HUES48 (cell line): ENCODE data around the gene CCDC47.
A peak's percentile ranks its signal among the peaks of the same experiment; 100 is the strongest.

Experiments
- H3K27ac ChIP-seq: one replicate; pipeline ENCODE4 v1.7.0; 2013; ENCODE audit warnings: low read depth, low read length, inconsistent platforms
- H3K27me3 ChIP-seq: 2 replicates; pipeline ENCODE4 v1.6.1; 2013; ENCODE audit warnings: mild to moderate bottlenecking, low read length; ENCODE audit not compliant: control insufficient read depth, insufficient read depth
- H3K36me3 ChIP-seq: 2 replicates; pipeline ENCODE4 v1.6.1; 2013; ENCODE audit warnings: low read length; ENCODE audit not compliant: control insufficient read depth, insufficient read depth
- H3K4me1 ChIP-seq: 2 replicates; pipeline ENCODE4 v1.6.1; 2013; ENCODE audit warnings: mild to moderate bottlenecking, low read length; ENCODE audit not compliant: control insufficient read depth, insufficient read depth
- H3K4me3 ChIP-seq: 2 replicates; pipeline ENCODE4 v1.5.1; 2013; ENCODE audit warnings: mild to moderate bottlenecking, low read depth, low read length
- H3K9ac ChIP-seq: 2 replicates; pipeline ENCODE4 v1.6.1; 2013; ENCODE audit warnings: mild to moderate bottlenecking, low read depth, low read length, moderate library complexity
- H3K9me3 ChIP-seq: 2 replicates; pipeline ENCODE4 v1.6.1; 2013; ENCODE audit warnings: low read length; ENCODE audit not compliant: control insufficient read depth, insufficient read depth

CCDC47 gene

GRCh38 chr17:63780928-63781327 lies 7.5 kb upstream of the CCDC47 start:
- peaks cover 83% of the 10 kb centered on the region for H3K36me3 ChIP-seq
- no peaks in the 10 kb centered on the region for H3K9me3 ChIP-seq
- H3K9ac ChIP-seq, result no peak overlapping the region
- H3K4me1 ChIP-seq, result peaks cover 4% of the 10 kb centered on the region; the same call in 1 of the 2 replicates
- H3K27me3 ChIP-seq, result no peaks in the 10 kb centered on the region
- H3K4me3 ChIP-seq, result no peak overlapping the region
- no peak overlapping the region for H3K27ac ChIP-seq

- no peaks in the 10 kb centered on the region for H3K9me3 ChIP-seq
- H3K4me3 ChIP-seq, result no peak overlapping the region
- no peak overlapping the region; the same call in 1 of the 2 replicates for H3K9ac ChIP-seq
- no peaks in the 10 kb centered on the region for H3K27me3 ChIP-seq
- H3K36me3 ChIP-seq, result peaks cover 82% of the 10 kb centered on the region
- H3K4me1 ChIP-seq, result peaks cover 8% of the 10 kb centered on the region
- no peak overlapping the region for H3K27ac ChIP-seq
These were observed 7.1 kb upstream of the CCDC47 start for GRCh38 chr17:63780507-63780906.

GRCh38 chr17:63775420-63775819 lies 2.0 kb upstream of the CCDC47 start:
- H3K4me1 ChIP-seq, result peaks cover 11% of the 10 kb centered on the region
- H3K4me3 ChIP-seq, result peak overlapping the region; percentile 85
- H3K27ac ChIP-seq, result no peak overlapping the region
- no peaks in the 10 kb centered on the region for H3K9me3 ChIP-seq
- H3K27me3 ChIP-seq, result no peaks in the 10 kb centered on the region
- peaks cover 44% of the 10 kb centered on the region for H3K36me3 ChIP-seq
- H3K9ac ChIP-seq, result peak overlapping the region; percentile 98

DNA sequence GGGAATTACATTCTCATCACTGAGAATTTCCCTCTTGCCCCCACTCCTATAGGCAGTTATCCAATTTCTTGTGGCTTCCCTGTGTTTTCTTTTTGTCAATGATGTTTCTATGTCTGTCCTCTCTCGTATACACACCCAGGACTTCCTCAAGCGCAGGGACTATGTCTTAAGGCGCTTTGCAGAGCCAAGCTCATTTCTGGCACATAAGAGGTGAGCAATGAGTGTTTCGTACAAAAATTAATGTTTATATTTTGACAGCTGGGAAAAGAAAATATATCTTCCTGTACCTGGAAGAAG lies 1.5 kb upstream of the CCDC47 start:
- Histone ChIP-seq H3K9me3 (no peaks in the 10 kb centered on the region), H3K4me1 (peaks cover 11% of the 10 kb centered on the region), H3K27me3 (no peaks in the 10 kb centered on the region), H3K27ac (peak overlapping the region; percentile 99), H3K4me3 (peak overlapping the region; percentile 85), H3K36me3 (peaks cover 42% of the 10 kb centered on the region), H3K9ac (peak overlapping the region; percentile 98)

DNA sequence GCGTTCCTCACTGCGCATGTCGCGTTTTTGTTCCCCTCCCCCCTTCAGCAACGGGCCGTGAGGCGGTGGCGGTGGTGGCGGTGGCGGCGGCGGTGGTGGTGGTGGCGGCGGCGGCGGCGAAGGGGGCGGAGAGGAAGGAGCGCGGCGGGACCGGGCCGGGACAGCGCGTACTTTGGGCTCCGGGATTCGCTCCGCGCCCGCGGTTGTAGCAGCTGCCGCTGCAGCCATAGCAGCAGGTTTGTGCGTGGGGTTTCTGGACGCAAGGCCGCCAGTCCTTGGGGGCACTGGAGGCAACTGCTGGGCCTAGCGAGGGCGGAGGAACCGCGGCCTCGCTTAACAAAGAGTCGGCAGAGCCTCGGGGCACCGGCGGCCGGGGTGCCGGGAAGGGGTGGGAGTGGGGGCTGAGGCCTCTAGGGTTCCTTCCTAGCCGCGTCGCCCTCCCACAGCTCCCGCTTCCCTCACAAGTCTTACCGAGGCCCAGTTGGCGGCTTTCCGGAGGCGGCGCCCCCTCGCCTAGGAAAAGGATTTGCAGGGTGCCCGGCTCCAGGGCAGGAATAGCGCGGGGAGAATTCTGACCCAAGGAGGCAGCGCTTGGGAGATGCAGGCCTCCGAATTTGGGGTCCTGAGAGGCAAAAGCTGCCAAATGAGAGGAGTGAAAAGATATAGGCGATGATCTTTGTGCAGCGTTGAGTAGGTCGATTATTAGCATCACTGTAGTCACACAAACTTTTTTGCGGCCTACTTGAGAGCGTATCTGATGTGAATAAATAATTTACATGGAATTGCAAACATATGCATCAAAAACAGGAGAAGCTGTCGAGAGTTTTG lies 958 bp upstream of the CCDC47 start, which contains the start of gene DDX42:
TSS of gene DDX42 (plus strand) at position 30 of the 828 bp plus-strand sequence. CDS start 12,880 bp downstream, outside the sequence.
- peaks cover 11% of the 10 kb centered on the region for H3K4me1 ChIP-seq
- H3K27ac ChIP-seq, result peak within 1 kb of the TSS; percentile 99
- H3K4me3 ChIP-seq, result peak within 1 kb of the TSS; percentile 85

GRCh38 chr17:63772801-63773271 lies 561 bp downstream of the CCDC47 start:
- H3K4me1 ChIP-seq, result peaks cover 11% of the 10 kb centered on the region
- peak overlapping the region; percentile 99 for H3K27ac ChIP-seq
- H3K4me3 ChIP-seq, result peak overlapping the region; percentile 85
- H3K36me3 ChIP-seq, result peaks cover 21% of the 10 kb centered on the region
- no peaks in the 10 kb centered on the region for H3K27me3 ChIP-seq
- peak overlapping the region; percentile 78 for H3K9ac ChIP-seq
- no peaks in the 10 kb centered on the region for H3K9me3 ChIP-seq

More for the DNA sequence above, 958 bp upstream of the CCDC47 start, which contains the start of gene DDX42:
- Histone ChIP-seq H3K9ac (peak within 1 kb of the TSS; percentile 98), H3K27me3 (no peaks in the 10 kb centered on the region), H3K36me3 (peaks cover 36% of the 10 kb centered on the region), H3K9me3 (no peaks in the 10 kb centered on the region)

GRCh38 chr17:63768433-63768832 lies 5.0 kb downstream of the CCDC47 start:
- no peak overlapping the region for H3K9ac ChIP-seq
- H3K36me3 ChIP-seq, result peaks cover 29% of the 10 kb centered on the region
- H3K27ac ChIP-seq, result no peak overlapping the region

DNA sequence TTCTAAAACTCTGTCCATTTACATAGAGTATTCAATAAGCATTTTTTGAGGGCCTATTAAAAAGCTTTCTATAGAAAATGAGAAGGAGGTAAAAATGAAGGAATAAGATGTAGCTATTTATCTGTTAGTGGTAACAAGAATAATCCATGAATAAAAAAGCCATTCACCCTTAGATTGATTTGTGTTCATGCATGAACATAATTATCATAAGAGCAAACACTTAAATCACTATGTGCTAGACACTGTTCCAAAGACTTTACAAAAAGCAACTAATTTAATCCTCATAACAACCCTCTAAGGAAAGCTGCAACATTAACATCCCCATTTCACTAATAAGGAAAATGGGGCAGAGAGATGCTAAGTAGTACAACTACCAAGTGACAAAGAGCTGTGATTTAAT lies 6.6 kb downstream of the CCDC47 start:
- H3K9ac ChIP-seq, result no peak overlapping the region
- H3K4me1 ChIP-seq, result no peaks in the 10 kb centered on the region
- peaks cover 46% of the 10 kb centered on the region for H3K36me3 ChIP-seq
- no peak overlapping the region for H3K27ac ChIP-seq
- H3K9me3 ChIP-seq, result no peaks in the 10 kb centered on the region
- no peak overlapping the region for H3K4me3 ChIP-seq
- H3K27me3 ChIP-seq, result no peaks in the 10 kb centered on the region

More at GRCh38 chr17:63768433-63768832, 5.0 kb downstream of the CCDC47 start:
- H3K4me1 ChIP-seq, result no peaks in the 10 kb centered on the region
- H3K27me3 ChIP-seq, result no peaks in the 10 kb centered on the region
- no peaks in the 10 kb centered on the region for H3K9me3 ChIP-seq
- H3K4me3 ChIP-seq, result no peak overlapping the region

DNA sequence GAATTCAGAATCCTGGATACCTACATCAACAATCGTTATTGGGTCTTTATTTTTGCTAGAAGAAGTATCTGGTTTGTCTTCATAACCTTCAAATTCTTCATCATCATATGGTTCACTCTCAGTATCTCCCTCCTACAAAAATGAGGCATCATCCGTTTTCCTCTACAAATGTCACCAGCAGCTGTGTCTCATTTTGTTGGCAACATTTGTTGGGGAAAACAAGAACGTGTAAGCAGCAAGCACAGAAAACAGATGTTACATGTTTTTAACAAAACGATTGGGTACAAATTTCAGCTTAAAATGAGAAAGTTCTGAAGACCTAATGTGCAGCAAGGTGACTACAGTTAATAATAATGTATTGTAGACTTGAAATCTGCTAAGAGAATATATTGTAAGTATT lies 8.7 kb downstream of the CCDC47 start:
- no peak overlapping the region for H3K4me3 ChIP-seq
- H3K9ac ChIP-seq, result no peak overlapping the region
- no peaks in the 10 kb centered on the region for H3K4me1 ChIP-seq
- no peaks in the 10 kb centered on the region for H3K27me3 ChIP-seq
- no peak overlapping the region for H3K27ac ChIP-seq
- H3K36me3 ChIP-seq, result peaks cover 63% of the 10 kb centered on the region
- H3K9me3 ChIP-seq, result no peaks in the 10 kb centered on the region

- Histone ChIP-seq H3K4me3 (no peak overlapping the region), H3K27ac (no peak overlapping the region), H3K36me3 (peaks cover 83% of the 10 kb centered on the region), H3K9me3 (no peaks in the 10 kb centered on the region), H3K4me1 (no peaks in the 10 kb centered on the region), H3K27me3 (no peaks in the 10 kb centered on the region), H3K9ac (no peak overlapping the region)
These were observed 11.0 kb downstream of the CCDC47 start for GRCh38 chr17:63762161-63763078.
